IMR-90 (cell line): ENCODE results near the gene STK33. TPM values are rescaled to one million over a fixed set of nuclear protein-coding genes. Genes with fewer than 3 reads are reported as not detected.

Experiments used
- ATAC-seq: fragments of 200-7000 bp; cut with Tn5 transposase; 2 replicates; pipeline ENCODE4 v1.9.1; 2020; ENCODE audit warnings: low read depth, mild to moderate bottlenecking, moderate library complexity
- BruUV-seq: library from RNA; stranded (reverse); fragments of 400-500 nt; replicated peaks from 2 replicates; lab custom pipeline; 2021; lab: Mats Ljungman, UMichigan
- CTCF ChIA-PET: fragments of 300-600 bp; formaldehyde crosslinking; extraction: SDS; loops from one replicate; lab custom pipeline; 2021; ENCODE audit warnings: antibody characterized with exemption; lab: Yijun Ruan, JAX
- POLR2A ChIA-PET: fragments of 300-600 bp; sonication (Branson Sonifier 250); formaldehyde crosslinking; loops from one replicate; lab custom pipeline; 2022; ENCODE audit warnings: antibody characterized with exemption; ENCODE audit not compliant: unreplicated experiment; lab: Charles Lee
- DNase-seq: peaks from one replicate; pipeline ENCODE4 v3.0.0; 2013
- H2AFZ ChIP-seq: replicated peaks from 2 replicates; pipeline ENCODE3; 2013; ENCODE audit warnings: low read length, mild to moderate bottlenecking; ENCODE audit not compliant: poor library complexity
- H2AK5ac ChIP-seq: 2 replicates; pipeline ENCODE4 v1.6.1; 2013; ENCODE audit warnings: low read depth, low read length, inconsistent platforms
- H2AK9ac ChIP-seq: replicated peaks from 2 replicates; pipeline ENCODE3; 2013; ENCODE audit warnings: mild to moderate bottlenecking, low read depth, low read length, moderate library complexity; ENCODE audit not compliant: poor library complexity
- H2BK120ac ChIP-seq: 2 replicates; pipeline ENCODE4 v1.6.1; 2013; ENCODE audit warnings: low read depth, low read length, inconsistent platforms
- H2BK15ac ChIP-seq: 3 replicates; pipeline ENCODE4 v1.6.1; 2013; ENCODE audit warnings: low read depth, low read length, inconsistent platforms
- H2BK20ac ChIP-seq: 2 replicates; pipeline ENCODE4 v1.6.1; 2013; ENCODE audit warnings: low read depth, mild to moderate bottlenecking, inconsistent platforms, low read length, moderate library complexity
- H2BK5ac ChIP-seq: 2 replicates; pipeline ENCODE4 v1.6.1; 2013; ENCODE audit warnings: mild to moderate bottlenecking, low read depth, low read length, inconsistent platforms; ENCODE audit not compliant: poor library complexity, severe bottlenecking
- H3K14ac ChIP-seq: replicated peaks from 2 replicates; pipeline ENCODE4 v1.6.1; 2013; ENCODE audit warnings: low read depth, low read length, inconsistent platforms
- H3K18ac ChIP-seq: 2 replicates; pipeline ENCODE4 v1.6.1; 2013; ENCODE audit warnings: low read depth, low read length, control low read depth
- H3K23ac ChIP-seq: 2 replicates; pipeline ENCODE4 v1.6.1; 2013; ENCODE audit warnings: low read depth, low read length, inconsistent platforms
- H3K27ac ChIP-seq: 2 replicates; pipeline ENCODE4 v1.5.1; 2013; ENCODE audit warnings: mild to moderate bottlenecking, control low read depth, low read length; ENCODE audit not compliant: insufficient read depth
- H3K27me3 ChIP-seq: 2 replicates; pipeline ENCODE4 v1.6.1; 2013; ENCODE audit warnings: low read length; ENCODE audit not compliant: control insufficient read depth, insufficient read depth
- H3K36me3 ChIP-seq: 2 replicates; pipeline ENCODE4 v1.6.1; 2013; ENCODE audit warnings: low read length, mixed read lengths; ENCODE audit not compliant: control insufficient read depth, insufficient read depth
- H3K4ac ChIP-seq: 2 replicates; pipeline ENCODE4 v1.6.1; 2013; ENCODE audit warnings: low read depth, low read length, inconsistent platforms
- H3K4me1 ChIP-seq: 2 replicates; pipeline ENCODE4 v1.6.1; 2013; ENCODE audit warnings: low read length, mixed read lengths; ENCODE audit not compliant: control insufficient read depth, insufficient read depth
- H3K4me2 ChIP-seq: 2 replicates; pipeline ENCODE4 v1.6.1; 2013; ENCODE audit warnings: low read depth, mild to moderate bottlenecking, control low read depth, low read length, moderate library complexity
- H3K4me3 ChIP-seq: 2 replicates; pipeline ENCODE4 v1.5.1; 2013; ENCODE audit warnings: low read depth, mild to moderate bottlenecking, control low read depth, low read length, moderate library complexity; ENCODE audit not compliant: insufficient read depth
- H3K56ac ChIP-seq: 2 replicates; pipeline ENCODE4 v1.6.1; 2013; ENCODE audit warnings: low read length, inconsistent platforms; ENCODE audit not compliant: insufficient read depth; ENCODE audit errors: extremely low read depth
- H3K79me1 ChIP-seq, 2 experiments: 2 replicates each; pipeline ENCODE4 v1.6.1; 2013; ENCODE audit warnings: low read length in 2 of 2, inconsistent platforms in 1 of 2, low read depth in 1 of 2
- H3K9ac ChIP-seq: 2 replicates; pipeline ENCODE4 v1.6.1; 2013; ENCODE audit warnings: low read depth, low read length, control low read depth
- H3K9me1 ChIP-seq: 2 replicates; pipeline ENCODE4 v1.6.1; 2013; ENCODE audit warnings: low read length, inconsistent platforms; ENCODE audit not compliant: insufficient read depth
- H3K9me3 ChIP-seq: 2 replicates; pipeline ENCODE4 v1.6.1; 2013; ENCODE audit warnings: low read length; ENCODE audit not compliant: control insufficient read depth, insufficient read depth
- H4K20me1 ChIP-seq: 2 replicates; pipeline ENCODE4 v1.6.1; 2013; ENCODE audit warnings: low read length, inconsistent platforms; ENCODE audit not compliant: insufficient read depth
- H4K5ac ChIP-seq: 2 replicates; pipeline ENCODE4 v1.6.1; 2013; ENCODE audit warnings: mild to moderate bottlenecking, low read depth, low read length, control low read depth
- H4K8ac ChIP-seq, 2 experiments: 2 replicates each; pipeline ENCODE4 v1.6.1; 2013; ENCODE audit warnings: low read depth in 2 of 2, low read length in 2 of 2, control low read depth in 1 of 2, inconsistent platforms in 1 of 2
- H4K91ac ChIP-seq: 2 replicates; pipeline ENCODE4 v1.6.1; 2013; ENCODE audit warnings: low read depth, low read length, inconsistent platforms; ENCODE audit not compliant: insufficient read depth
- CHD1 ChIP-seq: IDR thresholded peaks from 2 replicates; pipeline ENCODE4 v1.6.1; 2012; ENCODE audit warnings: low read depth, low read length, improper control_type of control experiment
- MAFK ChIP-seq: IDR thresholded peaks from 2 replicates; pipeline ENCODE4 v1.6.1; 2012; ENCODE audit warnings: low read depth, low read length, improper control_type of control experiment
- NFE2L2 ChIP-seq: fragments of 150-350 bp; IDR thresholded peaks from 2 replicates; pipeline ENCODE4 v1.6.1; 2016; ENCODE audit warnings: low read depth, mild to moderate bottlenecking, low read length
- RCOR1 ChIP-seq: IDR thresholded peaks from 2 replicates; pipeline ENCODE4 v1.6.1; 2012; ENCODE audit warnings: mild to moderate bottlenecking, low read length, improper control_type of control experiment; ENCODE audit not compliant: insufficient replicate concordance
- SMC3 ChIP-seq: fragments of 150-350 bp; IDR thresholded peaks from 2 replicates; pipeline ENCODE4 v1.6.1; 2016; ENCODE audit warnings: low read depth, mild to moderate bottlenecking, antibody characterized with exemption, low read length, moderate library complexity
- dilution Hi-C: fragments of 300-500 bp; cut with HindIII; formaldehyde crosslinking; loops from one replicate; pipeline ENCODE4 v1.14.3; 2018; ENCODE audit warnings: low sequenced_read_pairs; ENCODE audit not compliant: unreplicated experiment
- in situ Hi-C: fragments of 300-500 bp; cut with MboI; formaldehyde crosslinking; loops from 3 replicates; pipeline ENCODE4 v1.14.3; 2019; ENCODE audit warnings: low sequenced_read_pairs, inconsistent platforms, mixed read lengths
- intact Hi-C: fragments of 100-400 bp; cut with micrococcal nuclease; formaldehyde crosslinking; loops from 2 replicates; pipeline ENCODE4 v1.10.0; 2022
- polyA plus RNA-seq, 3 experiments: library from polyadenylated mRNA; depleted of rRNA; stranded (reverse); fragments of >200 nt; gene quantifications; 2 replicates each; pipeline ENCODE4 v1.2.3, GENCODE V29; 2012; ENCODE audit warnings: low replicate concordance in 1 of 3
- total RNA-seq: library from RNA; depleted of rRNA; stranded (reverse); fragments of >200 nt; gene quantifications from 2 replicates; pipeline ENCODE4 v1.2.3, GENCODE V29; 2012

STK33 gene
- total and polyA plus RNA-seq, 2 of the 4 experiments (the other 2 are of a cell fraction) = 2.3 to 2.6 TPM

DNA sequence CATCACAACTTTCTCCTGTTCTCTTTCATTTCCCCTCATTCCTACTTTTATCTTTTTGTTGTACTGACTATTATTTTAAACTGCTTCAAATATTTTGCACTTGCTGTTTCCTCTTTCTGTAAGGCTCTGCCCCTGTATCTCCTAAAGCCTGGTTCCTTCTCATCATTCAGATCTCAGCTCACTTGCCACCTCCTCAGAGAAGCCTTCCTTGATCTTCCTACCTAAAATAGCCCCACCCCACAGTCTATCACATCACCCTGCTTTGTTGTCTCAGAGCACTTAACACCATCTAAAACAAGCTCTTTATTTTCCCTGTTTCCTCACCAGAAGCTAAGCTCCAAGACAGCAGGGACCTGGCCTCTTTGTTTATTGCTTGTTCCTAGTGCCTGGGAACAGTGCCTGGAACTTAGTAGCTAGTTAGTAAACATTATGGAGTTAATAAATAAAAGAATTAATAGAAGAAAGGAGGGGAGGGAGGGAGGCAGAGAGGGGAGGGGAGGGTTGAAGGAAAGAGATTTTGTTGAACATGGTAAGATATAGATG lies 2.5 kb upstream of the STK33 start:
- no peaks in the 10 kb centered on the region for H3K9me3 ChIP-seq
- peaks cover 2% of the 10 kb centered on the region; the same call in 1 of the 2 replicates for H3K27me3 ChIP-seq
- ChIA-PET CTCF (interaction anchor here (0.6 to 1.1 kb wide), 4 partner anchors 13 to 622 kb away, joined by 3 to 6 read pairs (median 4); no protein-coding TSS in a partner anchor), POLR2A (no interaction called here)
- H3K14ac ChIP-seq = no peak overlapping the region
- H2AK5ac ChIP-seq = no peak overlapping the region
- DNase-seq (no peak), ATAC-seq (no peak)
- H4K8ac ChIP-seq = no peak overlapping the region; a peak in 1 of 4 replicates
- H2AK9ac ChIP-seq = no peak overlapping the region
- in situ Hi-C loops = no loop called here
- H2BK15ac ChIP-seq = no peak overlapping the region
- H3K27ac ChIP-seq = no peak overlapping the region
- no peak overlapping the region for H2BK5ac ChIP-seq
- TF ChIP-seq MAFK (no peak), RCOR1 (no peak), CHD1 (no peak), SMC3 (no peak), NFE2L2 (no peak)
- H3K4me1 ChIP-seq = peaks cover 5% of the 10 kb centered on the region
- intact Hi-C loops = no loop called here
- H4K5ac ChIP-seq = no peak overlapping the region
- BruUV-seq = no TSS peak
- dilution Hi-C loops = no loop called here
- H3K4me2 ChIP-seq = no peak overlapping the region
- no peak overlapping the region for H3K18ac ChIP-seq
- no peaks in the 10 kb centered on the region for H3K36me3 ChIP-seq
- H3K4ac ChIP-seq = no peak overlapping the region
- H2AFZ ChIP-seq = no peak overlapping the region
- H3K23ac ChIP-seq = no peak overlapping the region
- H2BK20ac ChIP-seq = no peak overlapping the region
- H3K9me1 ChIP-seq = no peaks in the 10 kb centered on the region
- H2BK120ac ChIP-seq = no peak overlapping the region
- no peaks in the 10 kb centered on the region for H3K79me1 ChIP-seq
- no peaks in the 10 kb centered on the region for H4K20me1 ChIP-seq
- no peak overlapping the region for H3K4me3 ChIP-seq
- no peak overlapping the region for H4K91ac ChIP-seq
- H3K56ac ChIP-seq = no peak overlapping the region
- H3K9ac ChIP-seq = no peak overlapping the region
